Muscle layer of colon (tissue), 2 donors: ENCODE data around the gene COPS9.

Source experiments
- H3K27ac ChIP-seq: one replicate; pipeline ENCODE4 v1.7.0; 2013; ENCODE audit warnings: low read depth, mild to moderate bottlenecking, low read length, moderate library complexity
- H3K27me3 ChIP-seq, 2 donors: one replicate each; pipeline ENCODE4 v1.7.0; 2013; ENCODE audit warnings: low read length in 2 of 2, mild to moderate bottlenecking in 2 of 2; ENCODE audit not compliant: insufficient read depth in 2 of 2, control insufficient read depth in 1 of 2
- H3K36me3 ChIP-seq: one replicate; pipeline ENCODE4 v1.7.0; 2013; ENCODE audit warnings: mild to moderate bottlenecking, low read length; ENCODE audit not compliant: insufficient read depth
- H3K4me1 ChIP-seq: one replicate; pipeline ENCODE4 v1.7.0; 2013; ENCODE audit warnings: mild to moderate bottlenecking, low read length; ENCODE audit not compliant: insufficient read depth
- H3K4me3 ChIP-seq, 2 donors: one replicate each; pipeline ENCODE4 v1.7.0; 2013; ENCODE audit warnings: low read length in 2 of 2, low read depth in 1 of 2, mild to moderate bottlenecking in 1 of 2, moderate library complexity in 1 of 2
- H3K9ac ChIP-seq: one replicate; pipeline ENCODE4 v1.7.0; 2013; ENCODE audit warnings: low read length
- H3K9me3 ChIP-seq: one replicate; pipeline ENCODE4 v1.7.0; 2013; ENCODE audit warnings: mild to moderate bottlenecking, low read length
- donor health status: abdominal sarcoma.
- donor health status: Adenocarcinoma of cecum.

COPS9 gene

DNA sequence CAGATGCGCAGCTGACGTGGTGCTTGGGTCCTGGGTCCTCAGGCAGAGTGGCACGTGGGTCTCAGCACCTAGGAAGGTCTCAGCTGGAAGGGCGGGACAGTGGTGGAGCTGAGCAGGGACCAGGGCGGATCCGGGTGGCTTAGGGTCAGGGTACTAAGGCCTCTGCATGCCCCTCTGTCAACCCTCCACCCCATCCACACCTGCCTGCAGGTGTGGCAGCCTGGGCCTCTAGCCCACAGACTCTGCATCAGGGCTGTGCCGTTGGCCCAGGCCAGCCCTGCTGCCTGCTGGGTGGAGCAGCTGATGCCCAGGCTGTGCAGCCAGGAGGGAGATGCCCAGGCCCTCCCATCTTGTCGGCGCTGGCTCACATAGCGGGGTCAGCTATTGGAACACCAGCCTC lies 28.9 kb upstream of the COPS9 start:
- H3K9me3 ChIP-seq = no peaks in the 10 kb centered on the region
- no peaks in the 10 kb centered on the region for H3K36me3 ChIP-seq
- H3K27ac ChIP-seq = no peak overlapping the region
- H3K4me1 ChIP-seq = no peaks in the 10 kb centered on the region
- H3K4me3 ChIP-seq = no peak overlapping the region
- H3K27me3 ChIP-seq = peaks cover 0 to 3% of the 10 kb centered on the region in 2 donors
- H3K9ac ChIP-seq = no peak overlapping the region

- Histone ChIP-seq H3K36me3 (no peaks in the 10 kb centered on the region), H3K4me3 (no peak overlapping the region), H3K27me3 (peaks cover 0 to 3% of the 10 kb centered on the region in 2 donors), H3K9me3 (no peaks in the 10 kb centered on the region), H3K4me1 (no peaks in the 10 kb centered on the region), H3K27ac (no peak overlapping the region), H3K9ac (no peak overlapping the region)
Measured at GRCh38 chr2:240164586-240164985, 28.5 kb upstream of the COPS9 start.

GRCh38 chr2:240163844-240164574 lies 27.9 kb upstream of the COPS9 start:
- H3K9me3 ChIP-seq = no peaks in the 10 kb centered on the region
- no peak overlapping the region for H3K4me3 ChIP-seq
- H3K36me3 ChIP-seq = no peaks in the 10 kb centered on the region
- H3K27me3 ChIP-seq = peaks cover 0 to 3% of the 10 kb centered on the region in 2 donors
- H3K27ac ChIP-seq = no peak overlapping the region
- H3K4me1 ChIP-seq = no peaks in the 10 kb centered on the region
- H3K9ac ChIP-seq = no peak overlapping the region

DNA sequence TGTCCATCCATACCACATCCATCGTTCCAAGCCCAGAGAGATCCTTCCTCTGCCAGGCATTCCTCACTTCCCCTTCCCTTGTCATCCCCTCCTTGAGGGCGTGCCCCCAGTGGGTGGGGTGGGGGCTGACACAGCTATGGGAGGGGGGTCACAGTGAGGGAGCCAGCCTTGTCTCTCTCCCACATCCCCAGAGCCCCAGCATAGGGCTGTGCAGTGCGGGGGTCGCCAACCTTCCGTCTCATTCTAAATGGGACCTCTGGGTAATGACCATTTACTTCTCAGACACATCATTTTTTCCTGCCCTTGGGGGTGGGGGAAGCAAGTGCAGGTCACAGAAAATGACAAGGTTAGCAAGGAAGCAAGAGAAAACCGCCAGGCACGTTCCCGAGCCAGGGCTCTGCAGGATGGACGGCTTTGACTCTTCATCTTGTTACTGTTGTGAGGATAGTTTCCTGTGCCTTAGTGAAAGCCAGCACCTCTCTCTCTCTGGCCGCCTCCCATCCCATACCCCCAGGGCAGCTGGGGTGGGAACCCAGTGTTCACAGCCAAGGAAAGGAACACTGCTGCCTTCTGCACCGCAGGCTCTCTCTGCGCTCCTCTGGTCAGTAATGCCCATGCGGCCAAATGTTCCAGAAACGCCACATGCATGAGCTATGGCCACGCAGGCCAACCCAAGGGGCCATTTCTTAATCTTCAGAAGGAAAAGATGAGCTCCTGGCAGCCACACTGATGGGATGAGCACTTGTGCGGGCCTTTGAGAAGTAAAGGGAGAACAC lies 27.0 kb upstream of the COPS9 start:
- no peak overlapping the region for H3K27ac ChIP-seq
- peaks cover 0 to 3% of the 10 kb centered on the region in 2 donors for H3K27me3 ChIP-seq
- H3K36me3 ChIP-seq = no peaks in the 10 kb centered on the region
- no peaks in the 10 kb centered on the region for H3K4me1 ChIP-seq
- no peaks in the 10 kb centered on the region for H3K9me3 ChIP-seq
- H3K4me3 ChIP-seq = no peak overlapping the region
- no peak overlapping the region for H3K9ac ChIP-seq

DNA sequence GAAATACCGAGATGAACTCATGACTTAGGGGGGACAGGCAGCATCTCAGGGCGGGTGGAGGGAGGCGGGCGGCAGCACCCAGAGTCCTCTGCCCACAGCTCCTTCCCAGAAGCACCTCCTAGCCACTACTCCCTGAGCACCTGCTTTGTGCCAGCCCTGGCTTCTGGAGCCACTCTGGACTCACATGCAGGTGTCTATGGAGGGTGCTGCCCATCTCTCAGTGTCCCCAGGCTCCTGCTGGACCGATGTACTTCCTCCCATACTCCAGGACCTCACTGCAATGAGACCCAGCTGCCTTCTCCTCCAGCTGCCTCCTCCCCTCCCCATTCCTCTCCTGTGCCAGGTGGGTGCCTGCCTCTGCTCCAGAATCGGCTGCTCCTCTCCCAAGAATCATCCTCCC lies 26.4 kb upstream of the COPS9 start:
- no peaks in the 10 kb centered on the region for H3K9me3 ChIP-seq
- H3K27ac ChIP-seq = no peak overlapping the region
- no peaks in the 10 kb centered on the region for H3K4me1 ChIP-seq
- H3K36me3 ChIP-seq = no peaks in the 10 kb centered on the region
- H3K9ac ChIP-seq = no peak overlapping the region
- H3K27me3 ChIP-seq = peaks cover 0 to 3% of the 10 kb centered on the region in 2 donors
- no peak overlapping the region for H3K4me3 ChIP-seq

DNA sequence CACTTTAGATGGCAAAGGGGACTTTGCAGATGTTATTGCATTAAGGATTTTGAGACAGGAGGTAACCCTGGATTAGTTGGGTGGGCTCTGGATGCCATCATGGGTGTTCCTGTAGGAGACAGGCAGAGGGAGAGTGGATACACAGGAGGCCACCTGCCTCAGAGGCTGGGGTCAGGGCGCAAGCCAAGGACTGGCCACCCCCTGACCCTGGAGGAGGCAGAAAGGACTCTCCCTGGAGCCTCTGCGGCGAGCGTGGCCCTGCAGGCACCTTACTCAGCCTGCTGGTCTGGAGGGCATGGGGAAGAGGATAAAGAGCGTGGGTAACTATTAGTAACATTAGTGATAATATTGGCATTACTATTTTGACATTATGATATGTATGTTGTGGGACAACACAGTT lies 25.9 kb upstream of the COPS9 start:
- Histone ChIP-seq H3K9ac (no peak overlapping the region), H3K9me3 (no peaks in the 10 kb centered on the region), H3K27me3 (peaks cover 0 to 2% of the 10 kb centered on the region in 2 donors), H3K4me3 (no peak overlapping the region), H3K4me1 (no peaks in the 10 kb centered on the region), H3K27ac (no peak overlapping the region), H3K36me3 (no peaks in the 10 kb centered on the region)

- no peaks in the 10 kb centered on the region for H3K4me1 ChIP-seq
- no peak overlapping the region for H3K4me3 ChIP-seq
- no peaks in the 10 kb centered on the region for H3K9me3 ChIP-seq
- no peak overlapping the region for H3K9ac ChIP-seq
- H3K36me3 ChIP-seq = no peaks in the 10 kb centered on the region
- peaks cover 0 to 5% of the 10 kb centered on the region in 2 donors for H3K27me3 ChIP-seq
- H3K27ac ChIP-seq = no peak overlapping the region
Measured at GRCh38 chr2:240161087-240161750, 25.1 kb upstream of the COPS9 start.

- Histone ChIP-seq H3K27ac (no peak overlapping the region), H3K4me1 (no peaks in the 10 kb centered on the region), H3K27me3 (peaks cover 0 to 5% of the 10 kb centered on the region in 2 donors), H3K4me3 (no peak overlapping the region), H3K36me3 (no peaks in the 10 kb centered on the region), H3K9me3 (no peaks in the 10 kb centered on the region), H3K9ac (no peak overlapping the region)
Measured at GRCh38 chr2:240160291-240161086, 24.4 kb upstream of the COPS9 start.

DNA sequence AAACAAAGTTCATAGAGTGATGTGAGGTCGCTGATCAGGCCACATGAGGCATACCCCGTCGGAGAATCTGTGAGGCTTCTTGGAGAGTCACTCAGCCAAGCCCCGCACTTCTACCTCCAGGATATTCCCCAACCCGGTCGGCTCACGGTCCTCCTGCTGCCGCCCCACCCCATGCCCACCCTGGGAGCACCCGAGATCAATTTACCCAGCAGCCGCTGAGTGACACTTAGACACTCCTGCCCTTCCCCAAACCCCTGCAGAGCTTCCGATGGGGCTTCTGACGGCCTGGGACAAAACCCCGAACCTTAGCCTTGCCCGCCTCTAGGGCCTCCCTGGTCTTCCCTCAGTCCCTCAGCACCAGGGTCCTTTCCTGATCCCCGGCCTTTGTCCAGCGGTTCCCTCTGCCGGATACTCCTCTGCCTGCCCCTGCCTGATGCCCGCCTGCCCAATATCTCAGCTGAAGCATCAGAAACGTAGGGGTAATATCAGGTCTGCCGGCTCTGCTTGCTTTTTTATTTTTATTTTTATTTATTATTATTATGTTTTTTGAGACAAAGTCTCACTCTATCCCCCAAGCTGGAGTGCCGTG lies 23.2 kb upstream of the COPS9 start:
- Histone ChIP-seq H3K9ac (no peak overlapping the region), H3K36me3 (no peaks in the 10 kb centered on the region), H3K9me3 (no peaks in the 10 kb centered on the region), H3K4me3 (no peak overlapping the region), H3K27ac (no peak overlapping the region), H3K4me1 (no peaks in the 10 kb centered on the region), H3K27me3 (peaks cover 0 to 5% of the 10 kb centered on the region in 2 donors)

GRCh38 chr2:240157147-240157470 lies 21.0 kb upstream of the COPS9 start:
- H3K4me3 ChIP-seq = no peak overlapping the region
- no peaks in the 10 kb centered on the region for H3K36me3 ChIP-seq
- no peak overlapping the region for H3K27ac ChIP-seq
- H3K9ac ChIP-seq = no peak overlapping the region
- H3K9me3 ChIP-seq = no peaks in the 10 kb centered on the region
- H3K27me3 ChIP-seq = peaks cover 0 to 8% of the 10 kb centered on the region in 2 donors
- H3K4me1 ChIP-seq = no peaks in the 10 kb centered on the region
